ENCODE results near the gene GPR160.

The GPR160 gene

GRCh38 chr3:170046269-170047132, 8.7 kb downstream of the GPR160 start:
- no peak for TF ChIP-seq YY1 (IDR thresholded peaks at IDR 0.05; ENCODE audit: insufficient read depth, insufficient read length)
- no peak for TF ChIP-seq ZNF274 (IDR thresholded peaks at IDR 0.05; ENCODE audit: low read depth, low read length)
- TF ChIP-seq SUZ12 (IDR thresholded peaks at IDR 0.05; ENCODE audit: extremely low read depth, insufficient read depth, insufficient read length), result no peak
- Histone ChIP-seq H3K4me1 (ENCODE audit: insufficient read depth, insufficient read length) (peaks cover 6% of the 10 kb centered on the region), H3K9me3 (ENCODE audit: insufficient read depth, low read length) (no peaks in the 10 kb centered on the region), H3K9ac (ENCODE audit: insufficient read length, low read depth) (no peak overlapping the region), H3K27me3 (ENCODE audit: insufficient read depth, insufficient read length) (peaks cover 7% of the 10 kb centered on the region), H3K36me3 (ENCODE audit: insufficient read depth, insufficient read length, low read length) (no peaks in the 10 kb centered on the region), H3K4me3 (ENCODE audit: insufficient read length, low read depth) (no peak overlapping the region)
- DNase-seq (ENCODE audit: low read depth, low spot score), result no peak

GRCh38 chr3:170047133-170047404, 9.3 kb downstream of the GPR160 start:
- Histone ChIP-seq H3K9ac (ENCODE audit: insufficient read length, low read depth) (no peak overlapping the region), H3K9me3 (ENCODE audit: insufficient read depth, low read length) (peaks cover under 1% of the 10 kb centered on the region; the same call in 1 of the 2 replicates), H3K4me1 (ENCODE audit: insufficient read depth, insufficient read length) (peaks cover 6% of the 10 kb centered on the region), H3K27me3 (ENCODE audit: insufficient read depth, insufficient read length) (peaks cover 2% of the 10 kb centered on the region), H3K4me3 (ENCODE audit: insufficient read length, low read depth) (no peak overlapping the region), H3K36me3 (ENCODE audit: insufficient read depth, insufficient read length, low read length) (no peaks in the 10 kb centered on the region)
- no peak for DNase-seq (ENCODE audit: low read depth, low spot score)
- TF ChIP-seq ZNF274 (IDR thresholded peaks at IDR 0.05; ENCODE audit: low read depth, low read length), result no peak
- TF ChIP-seq YY1 (IDR thresholded peaks at IDR 0.05; ENCODE audit: insufficient read depth, insufficient read length), result no peak
- TF ChIP-seq SUZ12 (IDR thresholded peaks at IDR 0.05; ENCODE audit: extremely low read depth, insufficient read depth, insufficient read length), result no peak

- Histone ChIP-seq H3K36me3 (ENCODE audit: insufficient read depth, insufficient read length, low read length) (no peaks in the 10 kb centered on the region), H3K9ac (ENCODE audit: insufficient read length, low read depth) (no peak overlapping the region), H3K4me3 (ENCODE audit: insufficient read length, low read depth) (no peak overlapping the region), H3K9me3 (ENCODE audit: insufficient read depth, low read length) (peaks cover 5% of the 10 kb centered on the region; the same call in 1 of the 2 replicates), H3K27me3 (ENCODE audit: insufficient read depth, insufficient read length) (no peaks in the 10 kb centered on the region), H3K4me1 (ENCODE audit: insufficient read depth, insufficient read length) (peaks cover 6% of the 10 kb centered on the region)
- TF ChIP-seq ZNF274 (IDR thresholded peaks at IDR 0.05; ENCODE audit: low read depth, low read length) (no peak), SUZ12 (IDR thresholded peaks at IDR 0.05; ENCODE audit: extremely low read depth, insufficient read depth, insufficient read length) (no peak), YY1 (IDR thresholded peaks at IDR 0.05; ENCODE audit: insufficient read depth, insufficient read length) (no peak)
- no peak for DNase-seq (ENCODE audit: low read depth, low spot score)
Observed at GRCh38 chr3:170049146-170050000, 11.6 kb downstream of the GPR160 start.

GRCh38 chr3:170050753-170051152, 13.0 kb downstream of the GPR160 start:
- Histone ChIP-seq H3K9ac (ENCODE audit: insufficient read length, low read depth) (no peak overlapping the region), H3K4me3 (ENCODE audit: insufficient read length, low read depth) (no peak overlapping the region), H3K36me3 (ENCODE audit: insufficient read depth, insufficient read length, low read length) (no peaks in the 10 kb centered on the region), H3K4me1 (ENCODE audit: insufficient read depth, insufficient read length) (peaks cover 6% of the 10 kb centered on the region), H3K27me3 (ENCODE audit: insufficient read depth, insufficient read length) (no peaks in the 10 kb centered on the region), H3K9me3 (ENCODE audit: insufficient read depth, low read length) (peaks cover 5% of the 10 kb centered on the region; the same call in 1 of the 2 replicates)
- DNase-seq (ENCODE audit: low read depth, low spot score), result no peak
- TF ChIP-seq ZNF274 (IDR thresholded peaks at IDR 0.05; ENCODE audit: low read depth, low read length), result no peak
- TF ChIP-seq YY1 (IDR thresholded peaks at IDR 0.05; ENCODE audit: insufficient read depth, insufficient read length), result no peak
- TF ChIP-seq SUZ12 (IDR thresholded peaks at IDR 0.05; ENCODE audit: extremely low read depth, insufficient read depth, insufficient read length), result no peak

GRCh38 chr3:170052398-170052797, 14.6 kb downstream of the GPR160 start:
- Histone ChIP-seq H3K4me3 (ENCODE audit: insufficient read length, low read depth) (no peak overlapping the region), H3K27me3 (ENCODE audit: insufficient read depth, insufficient read length) (no peaks in the 10 kb centered on the region), H3K4me1 (ENCODE audit: insufficient read depth, insufficient read length) (no peaks in the 10 kb centered on the region), H3K9me3 (ENCODE audit: insufficient read depth, low read length) (peaks cover 5% of the 10 kb centered on the region; the same call in 1 of the 2 replicates), H3K36me3 (ENCODE audit: insufficient read depth, insufficient read length, low read length) (no peaks in the 10 kb centered on the region), H3K9ac (ENCODE audit: insufficient read length, low read depth) (no peak overlapping the region)
- DNase-seq (ENCODE audit: low read depth, low spot score), result no peak
- TF ChIP-seq ZNF274 (IDR thresholded peaks at IDR 0.05; ENCODE audit: low read depth, low read length) (no peak), YY1 (IDR thresholded peaks at IDR 0.05; ENCODE audit: insufficient read depth, insufficient read length) (no peak), SUZ12 (IDR thresholded peaks at IDR 0.05; ENCODE audit: extremely low read depth, insufficient read depth, insufficient read length) (no peak)

- Histone ChIP-seq H3K9ac (ENCODE audit: insufficient read length, low read depth) (no peak overlapping the region), H3K9me3 (ENCODE audit: insufficient read depth, low read length) (peaks cover 5% of the 10 kb centered on the region; the same call in 1 of the 2 replicates), H3K27me3 (ENCODE audit: insufficient read depth, insufficient read length) (no peaks in the 10 kb centered on the region), H3K4me1 (ENCODE audit: insufficient read depth, insufficient read length) (no peaks in the 10 kb centered on the region), H3K36me3 (ENCODE audit: insufficient read depth, insufficient read length, low read length) (no peaks in the 10 kb centered on the region), H3K4me3 (ENCODE audit: insufficient read length, low read depth) (no peak overlapping the region)
- no peak for DNase-seq (ENCODE audit: low read depth, low spot score)
- TF ChIP-seq ZNF274 (IDR thresholded peaks at IDR 0.05; ENCODE audit: low read depth, low read length) (no peak), YY1 (IDR thresholded peaks at IDR 0.05; ENCODE audit: insufficient read depth, insufficient read length) (no peak), SUZ12 (IDR thresholded peaks at IDR 0.05; ENCODE audit: extremely low read depth, insufficient read depth, insufficient read length) (no peak)
Observed at GRCh38 chr3:170054204-170054603, 16.4 kb downstream of the GPR160 start.

GRCh38 chr3:170055209-170055608, 17.4 kb downstream of the GPR160 start:
- no peak for TF ChIP-seq SUZ12 (IDR thresholded peaks at IDR 0.05; ENCODE audit: extremely low read depth, insufficient read depth, insufficient read length)
- TF ChIP-seq ZNF274 (IDR thresholded peaks at IDR 0.05; ENCODE audit: low read depth, low read length), result no peak
- no peak for TF ChIP-seq YY1 (IDR thresholded peaks at IDR 0.05; ENCODE audit: insufficient read depth, insufficient read length)
- Histone ChIP-seq H3K4me1 (ENCODE audit: insufficient read depth, insufficient read length) (no peaks in the 10 kb centered on the region), H3K36me3 (ENCODE audit: insufficient read depth, insufficient read length, low read length) (no peaks in the 10 kb centered on the region), H3K9ac (ENCODE audit: insufficient read length, low read depth) (no peak overlapping the region), H3K9me3 (ENCODE audit: insufficient read depth, low read length) (peaks cover 5% of the 10 kb centered on the region; the same call in 1 of the 2 replicates), H3K27me3 (ENCODE audit: insufficient read depth, insufficient read length) (no peaks in the 10 kb centered on the region), H3K4me3 (ENCODE audit: insufficient read length, low read depth) (no peak overlapping the region)
- no peak for DNase-seq (ENCODE audit: low read depth, low spot score)

Measured in NT2/D1 (cell line).